Spleen (tissue), 7 donors: Measurements from ENCODE around the gene ATG16L1.

Experiments
- CTCF ChIP-seq, 11 experiments: fragments of 200-600 bp in 7 of 11; fragments of 450-650 bp in 4 of 11; sonication (generic) in 4 of 11; IDR thresholded peaks in 8 of 11; conservative IDR thresholded peaks in 3 of 11; 1 replicate in 7 of 11; 2 replicates in 4 of 11; pipeline versions ENCODE4 v1.4.0 to v1.8.0; 2016 to 2021; ENCODE audit warnings: antibody characterized with exemption in 11 of 11, inconsistent platforms in 4 of 11, mild to moderate bottlenecking in 1 of 11
- POLR2A ChIP-seq, 3 donors: fragments of 450-650 bp; IDR thresholded peaks; one replicate each; pipeline ENCODE4 v1.5.1; 2017; ENCODE audit warnings: antibody characterized with exemption in 3 of 3, mild to moderate bottlenecking in 1 of 3
- donor health status: DM: no; HTN: no; CAD: no; lungs with moderate emphysema.
- donor health status: DM: no; HTN: no; CAD: no.
- donor health status: DM: no; HTN: no; CAD: no.

- TF ChIP-seq POLR2A (IDR thresholded peaks at IDR 0.05), result no peak
- no peak for TF ChIP-seq CTCF (IDR thresholded peaks at IDR 0.05 in 8 of 11, conservative IDR thresholded peaks at IDR 0.05 in 3 of 11)
Observed at GRCh38 chr2:233245406-233245805, 6.1 kb upstream of the ATG16L1 start.
